A549 (cell line): ENCODE data around the gene GABRA5.

Experiments
- EHF ChIP-seq: fragments of 250-450 bp; sonication (Bioruptor Pico); IDR thresholded peaks from 2 replicates; pipeline ENCODE4 v1.5.0; 2020; ENCODE audit warnings: mild to moderate bottlenecking
- MAZ ChIP-seq: fragments of 150-350 bp; IDR thresholded peaks from 2 replicates; pipeline ENCODE4 v1.6.1; 2014; ENCODE audit warnings: antibody characterized with exemption, low read depth, low read length, borderline replicate concordance

DNA sequence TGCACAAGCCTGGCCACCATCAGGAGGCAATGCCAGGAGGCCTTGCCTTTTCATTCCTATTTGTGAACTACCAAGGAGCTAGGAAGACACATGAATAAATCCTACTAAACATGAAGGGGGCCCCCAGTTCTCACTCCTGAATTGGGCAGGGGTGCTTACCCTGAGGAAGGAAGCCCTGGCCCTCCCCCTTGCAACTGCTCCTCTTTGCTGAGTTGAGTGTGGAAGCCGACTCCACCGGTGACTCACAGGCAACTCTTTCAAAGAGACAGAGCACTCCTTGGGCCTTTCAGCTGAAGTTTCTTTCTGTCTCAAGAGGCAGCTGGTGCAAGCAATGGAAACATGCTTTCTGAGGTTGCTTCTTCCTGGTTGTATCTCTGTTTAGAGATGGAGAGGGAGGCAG lies 105.8 kb downstream of the GABRA5 start:
- TF ChIP-seq EHF (CRISPR knock-in tag) (no peak), MAZ (no peak)
